ENCODE data around the gene USP6NL.
A peak's percentile ranks its signal among the peaks of the same experiment; 100 is the strongest.

DNA sequence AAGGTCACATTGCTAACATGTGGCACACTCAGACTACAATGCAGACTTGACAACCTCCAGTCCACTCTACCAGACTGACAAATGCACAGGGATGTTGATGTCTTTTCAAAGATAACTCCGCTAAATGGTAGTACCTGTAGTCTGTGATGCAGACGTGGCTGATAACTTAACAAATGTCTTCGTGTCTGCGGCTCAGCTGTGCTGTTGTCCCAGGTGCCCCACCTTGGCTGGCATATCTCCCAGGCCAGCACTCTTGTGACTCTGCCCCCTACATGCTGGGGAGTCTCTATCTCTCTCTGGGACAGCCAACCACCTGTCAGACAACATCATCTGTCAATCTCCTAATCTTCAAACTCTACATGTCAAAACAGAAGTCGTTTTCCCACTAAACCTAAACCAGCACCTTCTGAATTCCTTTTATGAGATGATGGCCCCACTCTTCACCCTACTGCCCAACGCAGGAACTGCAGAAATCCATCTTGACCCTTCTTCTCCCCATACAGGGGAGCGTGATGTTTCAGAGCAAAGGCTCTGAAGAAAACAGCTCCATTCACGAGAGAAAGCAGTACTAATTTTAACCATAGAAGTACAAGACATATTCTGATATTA lies 156.4 kb downstream of the USP6NL start:
- TF ChIP-seq, protein P1, sequence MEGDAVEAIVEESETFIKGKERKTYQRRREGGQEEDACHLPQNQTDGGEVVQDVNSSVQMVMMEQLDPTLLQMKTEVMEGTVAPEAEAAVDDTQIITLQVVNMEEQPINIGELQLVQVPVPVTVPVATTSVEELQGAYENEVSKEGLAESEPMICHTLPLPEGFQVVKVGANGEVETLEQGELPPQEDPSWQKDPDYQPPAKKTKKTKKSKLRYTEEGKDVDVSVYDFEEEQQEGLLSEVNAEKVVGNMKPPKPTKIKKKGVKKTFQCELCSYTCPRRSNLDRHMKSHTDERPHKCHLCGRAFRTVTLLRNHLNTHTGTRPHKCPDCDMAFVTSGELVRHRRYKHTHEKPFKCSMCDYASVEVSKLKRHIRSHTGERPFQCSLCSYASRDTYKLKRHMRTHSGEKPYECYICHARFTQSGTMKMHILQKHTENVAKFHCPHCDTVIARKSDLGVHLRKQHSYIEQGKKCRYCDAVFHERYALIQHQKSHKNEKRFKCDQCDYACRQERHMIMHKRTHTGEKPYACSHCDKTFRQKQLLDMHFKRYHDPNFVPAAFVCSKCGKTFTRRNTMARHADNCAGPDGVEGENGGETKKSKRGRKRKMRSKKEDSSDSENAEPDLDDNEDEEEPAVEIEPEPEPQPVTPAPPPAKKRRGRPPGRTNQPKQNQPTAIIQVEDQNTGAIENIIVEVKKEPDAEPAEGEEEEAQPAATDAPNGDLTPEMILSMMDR (optimal IDR thresholded peaks at IDR 0.05 in 1 of 3, IDR thresholded peaks at IDR 0.05 in 1 of 3, conservative IDR thresholded peaks at IDR 0.05 in 1 of 3; ENCODE audit: extremely low read depth in 1 of 3, insufficient read depth in 2 of 3, low read length in 3 of 3) = peak in 1 of 3 experiments; percentile 16
- no peak for TF ChIP-seq EZH2 (IDR thresholded peaks at IDR 0.05; ENCODE audit: low read length)
